ENCODE data around the gene ASIC1.
"Not testable (repeated sequence)": the region's sequence is repeated elsewhere in the genome, so short reads cannot be mapped to it uniquely, and the experiment has no call there.

ASIC1 gene

DNA sequence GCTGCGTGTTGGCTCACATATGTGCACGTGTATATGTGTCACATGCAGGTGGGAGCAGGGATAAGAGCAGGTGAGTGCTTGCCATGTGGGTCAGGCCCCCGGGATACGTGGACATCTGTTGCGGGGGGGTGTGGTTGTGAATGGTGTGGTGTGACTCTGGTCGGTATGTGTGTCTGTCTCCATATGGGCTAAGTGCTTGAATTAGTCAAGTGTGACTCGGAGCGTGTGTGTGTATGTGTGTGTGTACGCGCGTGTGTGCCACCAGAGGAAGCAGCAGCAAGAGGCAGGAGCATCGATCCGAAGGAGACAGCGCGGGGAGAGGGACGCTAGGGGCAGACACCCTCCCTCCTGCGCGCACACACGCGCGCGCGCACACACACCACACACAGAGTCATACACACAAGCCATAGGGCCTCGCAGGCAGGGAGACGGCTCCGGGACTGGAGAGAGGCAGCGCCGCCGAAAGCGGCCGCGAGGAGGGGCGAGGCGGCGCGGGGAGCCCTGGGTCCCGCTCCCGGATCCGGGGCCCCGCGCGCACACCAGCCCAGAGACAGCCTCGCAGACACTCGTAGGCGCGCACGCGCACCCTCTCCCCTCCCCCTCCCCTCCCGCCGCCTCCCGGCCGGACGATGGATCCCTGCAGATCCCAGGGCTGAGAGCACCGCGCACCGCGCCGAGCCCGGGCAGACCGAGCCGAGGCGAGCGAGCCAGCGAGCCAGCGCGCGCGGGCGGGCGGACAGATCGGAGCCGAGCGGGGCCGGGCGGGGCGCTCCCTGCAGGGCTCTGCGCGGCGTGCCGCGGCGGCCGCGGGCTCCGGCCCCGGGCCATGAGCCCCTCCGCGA is at the start of gene ASIC1:
TSS of gene ASIC1 (plus strand) at position 597 of the 842 bp plus-strand sequence. CDS start 1,171 bp downstream, outside the sequence.
- DNase-seq (ENCODE audit: low spot score): peak; percentile 90

DNA sequence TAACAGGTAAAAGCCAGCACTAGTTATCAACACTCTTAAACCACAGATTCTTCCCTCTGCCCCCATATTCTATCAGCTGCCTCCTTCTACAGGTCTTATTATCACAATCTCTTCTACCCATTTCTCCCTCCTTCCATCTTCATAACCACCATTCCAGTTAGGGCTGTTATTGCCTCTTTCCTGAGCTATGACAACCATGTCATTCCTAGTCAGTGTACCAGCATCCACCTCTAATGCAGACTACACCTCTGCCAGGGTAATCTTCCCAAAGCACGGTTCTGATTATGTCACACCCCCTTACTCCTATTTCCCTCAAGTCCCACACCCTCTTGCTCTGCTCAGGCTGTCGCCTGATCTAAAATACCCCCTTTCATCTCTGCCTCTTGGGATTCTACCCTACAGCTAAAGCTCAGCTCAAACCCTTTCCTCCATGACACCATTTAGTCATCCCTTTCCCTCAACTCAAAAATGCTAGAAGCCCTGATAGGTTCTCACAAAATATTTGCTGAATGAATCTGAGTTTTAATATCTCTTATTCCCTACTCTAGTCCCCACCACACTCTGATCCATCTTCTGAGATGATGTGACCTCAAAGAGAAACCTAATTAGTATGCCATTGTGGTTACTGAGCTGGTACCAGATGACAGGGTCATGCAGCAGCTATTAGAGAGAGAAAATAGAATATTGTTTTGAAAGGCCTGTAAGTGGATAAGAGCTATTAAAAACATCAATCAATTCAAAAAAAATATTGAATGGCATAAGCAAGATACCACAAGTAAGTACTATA is 43.8 kb upstream of the ASIC1 start:
- DNase-seq (ENCODE audit: low spot score): no peak

DNA sequence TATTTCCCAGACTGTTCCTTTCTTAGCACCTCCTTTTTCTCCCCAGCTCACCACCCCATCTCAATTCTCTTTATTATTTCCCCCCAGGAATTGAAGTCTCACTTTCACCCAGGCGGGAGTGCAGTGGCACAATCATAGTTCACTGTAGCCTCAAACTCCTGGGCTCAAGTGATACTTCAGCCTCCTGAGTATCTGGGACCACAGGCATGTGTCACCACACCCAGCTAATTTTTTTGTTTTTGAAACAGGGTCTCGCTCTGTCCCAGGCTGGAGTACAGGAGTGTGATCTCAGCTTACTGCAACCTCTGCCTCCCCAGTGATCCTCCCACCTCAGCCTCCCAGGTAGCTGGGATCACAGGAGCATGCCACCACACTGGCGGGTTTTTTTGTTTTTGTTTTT is 43.1 kb upstream of the ASIC1 start:
- DNase-seq (ENCODE audit: low spot score): no peak

DNA sequence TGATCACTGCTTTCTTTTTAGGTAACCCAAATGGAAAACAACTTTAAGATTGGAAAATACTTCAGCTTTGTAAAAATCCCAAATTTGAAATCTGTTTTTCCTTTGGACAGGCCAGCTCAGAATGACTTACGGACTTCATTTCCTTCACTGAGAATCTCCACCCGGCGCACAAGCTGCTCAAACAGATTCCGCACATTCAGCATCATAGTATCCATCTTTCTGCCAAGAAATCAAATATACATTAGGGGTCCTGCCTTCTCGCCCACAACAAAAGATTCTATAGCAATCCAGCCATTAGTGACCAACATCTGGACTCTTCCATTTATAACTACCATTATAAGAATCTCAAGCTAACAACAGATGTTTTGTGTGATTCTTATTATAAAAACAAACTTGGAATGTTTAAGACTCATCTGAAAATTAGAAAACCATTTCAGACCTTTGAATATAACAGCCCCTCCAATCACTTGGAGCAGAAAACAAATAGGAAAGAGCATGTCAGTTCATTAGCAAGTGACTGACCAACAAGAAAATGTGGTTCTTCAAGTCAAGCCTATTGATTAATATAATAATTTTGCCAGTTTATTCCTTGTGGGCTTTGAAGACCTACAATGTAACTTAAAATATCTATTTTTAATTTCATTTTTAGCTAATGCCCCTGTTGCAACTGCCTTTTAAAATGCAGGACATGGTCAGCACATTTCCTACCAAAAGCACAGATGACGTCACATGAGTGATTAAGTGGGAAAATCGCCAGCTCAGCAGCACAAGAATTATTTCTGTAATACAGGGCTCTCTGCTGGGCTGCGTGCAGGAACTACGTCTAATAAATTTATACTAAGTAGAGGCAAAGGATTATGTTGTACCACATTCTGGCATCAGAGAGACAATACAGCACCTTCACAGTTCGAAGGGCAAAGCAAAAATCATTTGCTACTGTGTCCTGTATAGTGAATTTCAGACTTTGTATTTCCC is 40.6 kb upstream of the ASIC1 start:
- peak; percentile 73 for DNase-seq (ENCODE audit: low spot score)

DNA sequence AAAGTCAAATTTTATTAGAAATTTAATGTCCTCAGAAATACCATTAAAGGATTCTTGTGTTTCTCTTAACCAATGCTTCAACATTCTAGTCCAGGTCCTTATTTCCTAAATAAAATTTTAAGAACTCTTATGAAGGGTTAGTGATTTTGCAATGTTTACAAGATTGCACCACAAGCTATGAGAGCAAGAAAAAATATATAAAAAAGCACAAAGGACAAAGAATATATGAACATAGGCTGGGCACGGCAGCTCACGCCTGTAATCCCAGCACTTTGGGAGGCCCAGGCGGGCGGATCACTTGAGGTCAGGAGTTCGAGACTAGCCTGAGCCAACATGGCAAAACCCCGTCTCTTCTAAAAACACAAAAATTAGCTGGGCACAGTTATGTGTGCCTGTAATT is 39.8 kb upstream of the ASIC1 start:
- no peak for DNase-seq (ENCODE audit: low spot score)

DNA sequence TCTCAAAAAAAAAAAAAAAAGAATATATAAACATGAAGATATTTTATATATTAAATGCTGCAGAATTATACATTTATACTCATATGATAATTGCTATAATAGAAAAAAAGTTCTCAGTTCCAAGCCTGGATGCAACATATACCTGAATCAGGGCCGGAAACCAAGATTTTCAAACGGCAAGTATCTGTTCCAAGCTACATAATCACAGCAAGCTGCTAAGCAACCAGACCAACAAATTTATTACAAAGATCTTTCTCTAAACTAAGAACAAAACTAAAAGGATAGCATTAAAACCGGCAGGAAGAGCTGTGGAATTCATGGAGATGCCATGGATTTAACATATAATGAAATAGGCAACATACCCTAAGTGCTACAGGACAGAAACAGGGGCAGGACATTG is 39.2 kb upstream of the ASIC1 start:
- DNase-seq (ENCODE audit: low spot score): no peak

DNA sequence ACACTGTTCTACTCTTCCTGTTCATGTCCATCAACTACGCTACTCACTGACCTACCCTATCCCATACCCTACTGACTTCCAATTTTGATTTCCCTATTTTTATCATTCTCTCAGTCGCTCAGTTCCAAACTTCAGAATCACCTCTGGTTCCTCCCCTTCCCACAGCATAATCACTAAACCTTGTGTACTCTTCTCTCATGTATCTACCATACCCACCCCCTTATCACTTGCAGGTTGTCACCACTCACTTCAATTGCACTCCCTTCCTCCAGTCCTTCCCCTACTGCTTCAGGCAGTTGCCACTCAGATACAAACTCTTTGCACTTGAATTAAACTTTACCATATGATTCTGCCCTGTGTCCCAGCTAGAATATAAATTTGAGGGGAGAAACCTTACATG is 38.4 kb upstream of the ASIC1 start:
- DNase-seq (ENCODE audit: low spot score): no peak

DNA sequence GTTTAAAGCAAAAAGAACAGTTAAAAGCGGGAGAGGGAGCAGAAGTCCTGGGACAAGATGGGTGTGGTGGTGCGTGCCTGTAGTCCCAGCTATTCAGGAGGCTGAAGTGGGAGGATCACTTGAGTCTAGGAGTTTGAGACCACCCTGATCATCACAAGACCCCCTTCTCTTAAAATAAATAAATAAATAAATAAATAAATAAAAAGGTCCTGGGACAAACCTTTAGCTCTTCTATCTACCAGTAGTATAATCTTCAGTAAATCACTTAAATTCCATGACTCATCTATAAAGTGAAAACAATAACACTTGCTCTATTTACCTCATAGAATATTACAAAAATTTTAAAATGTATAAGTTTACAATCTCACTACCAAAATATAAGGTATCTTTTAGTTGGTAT is 37.9 kb upstream of the ASIC1 start:
- DNase-seq (ENCODE audit: low spot score): no peak

DNA sequence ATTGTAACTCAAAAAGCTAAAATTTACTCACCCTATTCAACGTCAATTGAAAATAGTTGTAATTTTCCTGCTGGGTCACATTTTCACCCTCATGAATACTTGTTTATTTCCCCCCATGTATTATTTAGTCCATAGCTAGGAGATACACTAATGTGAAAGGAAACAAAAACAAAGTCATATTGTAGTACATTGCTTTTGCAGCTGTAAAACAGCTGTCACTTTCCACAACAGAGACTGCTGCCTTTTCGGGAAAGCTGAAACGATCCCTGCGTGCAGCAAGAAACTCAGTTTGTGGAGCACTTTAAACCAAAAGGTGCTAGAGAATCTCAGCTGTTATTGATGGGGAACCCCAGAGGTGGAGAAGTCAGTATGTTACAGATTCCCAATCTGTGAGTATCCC is 36.4 kb upstream of the ASIC1 start:
- DNase-seq (ENCODE audit: low spot score): no peak

DNA sequence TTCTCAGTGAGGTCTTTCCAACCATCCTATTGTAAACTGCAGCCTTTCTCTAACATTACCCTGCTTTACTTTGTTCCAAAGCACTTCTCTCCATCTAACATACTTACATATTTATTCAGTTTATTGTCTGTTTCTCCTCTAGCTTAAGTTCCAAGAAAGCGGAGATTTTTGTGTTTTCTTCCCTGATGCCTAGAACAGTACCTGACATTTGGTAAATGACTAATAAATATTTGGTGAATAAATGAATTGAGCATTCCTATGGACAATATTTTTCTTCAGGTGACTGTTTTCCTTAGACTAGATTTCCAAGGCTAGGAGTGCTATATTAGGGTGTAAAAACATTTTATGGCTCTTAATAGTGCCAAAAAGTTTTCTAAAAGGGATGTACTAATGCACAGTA is 34.5 kb upstream of the ASIC1 start:
- DNase-seq (ENCODE audit: low spot score): no peak

DNA sequence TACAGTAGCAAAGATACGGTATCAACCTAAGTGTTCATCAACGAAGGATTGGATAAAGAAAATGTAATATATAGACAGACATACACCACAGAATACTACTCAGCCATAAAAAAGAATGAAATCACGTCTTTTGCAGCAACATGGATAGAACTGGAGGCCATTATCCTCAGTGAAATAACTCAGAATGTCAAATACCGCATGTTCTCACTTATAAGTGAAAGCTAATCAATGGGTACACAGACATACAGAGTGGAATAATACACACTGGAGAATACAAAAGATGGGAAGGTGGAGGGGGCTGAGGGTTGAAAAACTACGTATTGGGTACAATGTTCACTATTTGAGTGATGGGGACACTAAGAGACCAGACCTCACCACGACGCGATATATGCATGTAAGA is 33.2 kb upstream of the ASIC1 start:
- no peak for DNase-seq (ENCODE audit: low spot score)

DNA sequence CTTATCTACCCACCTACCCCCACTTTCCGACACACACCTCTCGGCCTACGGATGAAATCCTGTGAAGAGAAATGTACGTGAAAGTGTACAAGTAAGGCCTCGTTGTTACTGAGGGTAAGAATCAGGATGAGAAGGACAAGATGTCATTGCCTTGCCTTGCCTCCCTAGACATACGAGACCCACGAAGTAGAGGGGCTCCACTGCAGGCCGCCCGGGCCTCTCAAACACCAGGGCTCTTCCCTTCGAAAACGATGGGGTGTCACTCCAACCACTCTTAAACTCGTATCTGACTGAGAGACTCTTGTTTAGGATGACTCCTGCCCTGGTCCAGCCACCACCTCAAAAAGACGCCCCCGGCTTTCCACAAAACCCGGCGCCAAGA is 32.6 kb upstream of the ASIC1 start:
- DNase-seq (ENCODE audit: low spot score): no peak

DNA sequence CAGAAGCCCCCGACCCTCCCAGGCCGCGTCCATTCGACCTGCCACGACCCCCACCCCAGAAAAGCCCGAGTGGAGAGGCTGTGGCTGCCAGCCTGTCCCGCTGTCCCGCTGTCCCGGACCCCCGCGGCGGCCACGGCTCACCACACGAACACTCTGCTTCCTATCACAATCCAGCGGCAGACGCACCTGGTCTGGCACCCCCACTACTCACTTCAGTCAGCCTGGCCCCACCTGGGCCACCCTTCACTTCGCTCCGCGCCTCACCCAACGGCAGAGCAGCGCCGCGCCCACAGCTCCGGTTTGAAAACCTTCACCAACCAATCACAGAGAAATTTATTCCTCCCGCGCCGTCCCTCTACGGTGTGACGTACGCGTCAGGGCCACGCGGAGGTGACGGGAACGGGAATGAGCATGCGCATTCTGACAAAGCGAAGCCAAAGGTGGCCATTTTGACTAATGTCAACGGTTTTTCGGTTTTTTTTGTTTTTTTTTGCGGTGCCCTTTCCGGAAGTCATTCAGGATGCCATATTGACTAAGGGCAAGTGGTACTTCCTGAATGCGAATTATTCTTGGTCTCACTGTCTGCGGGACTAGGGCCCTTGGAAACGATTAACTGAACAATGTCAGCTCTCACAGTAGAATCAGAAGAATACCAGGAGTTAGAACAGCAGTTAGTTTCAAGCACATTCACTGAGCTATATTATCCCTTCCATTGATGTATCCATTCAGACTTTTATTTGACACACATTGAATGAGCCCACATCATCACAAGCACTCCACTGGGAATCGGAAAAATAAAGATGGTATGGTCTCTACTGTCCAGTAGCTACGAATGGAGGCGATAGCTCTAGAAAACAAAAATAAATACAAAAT is 32.0 kb upstream of the ASIC1 start, which contains the start of gene RACGAP1:
TSS of gene RACGAP1 (minus strand) at position 308 of the 873 bp plus-strand sequence. CDS start 8,779 bp downstream, outside the sequence.
- DNase-seq (ENCODE audit: low spot score): peak; percentile 98

DNA sequence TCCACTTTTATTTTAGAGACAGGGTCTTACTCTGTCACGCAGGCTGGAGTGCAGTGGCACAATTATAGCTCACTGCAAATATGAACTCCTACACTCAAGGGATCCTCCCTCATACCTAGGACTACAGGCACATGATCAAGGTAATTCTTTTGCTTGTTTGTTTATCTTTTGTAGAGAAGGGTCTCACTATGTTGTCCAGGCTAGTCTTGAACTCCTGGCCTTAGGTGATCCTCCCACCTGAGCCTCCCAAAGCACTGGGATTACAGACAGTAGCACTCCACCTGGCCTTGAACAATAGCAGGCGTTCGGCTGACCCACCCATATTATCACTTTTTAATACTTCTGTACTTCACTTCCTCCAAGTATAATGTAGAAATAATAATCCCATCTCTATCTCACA is 30.7 kb upstream of the ASIC1 start:
- DNase-seq (ENCODE audit: low spot score): no peak

DNA sequence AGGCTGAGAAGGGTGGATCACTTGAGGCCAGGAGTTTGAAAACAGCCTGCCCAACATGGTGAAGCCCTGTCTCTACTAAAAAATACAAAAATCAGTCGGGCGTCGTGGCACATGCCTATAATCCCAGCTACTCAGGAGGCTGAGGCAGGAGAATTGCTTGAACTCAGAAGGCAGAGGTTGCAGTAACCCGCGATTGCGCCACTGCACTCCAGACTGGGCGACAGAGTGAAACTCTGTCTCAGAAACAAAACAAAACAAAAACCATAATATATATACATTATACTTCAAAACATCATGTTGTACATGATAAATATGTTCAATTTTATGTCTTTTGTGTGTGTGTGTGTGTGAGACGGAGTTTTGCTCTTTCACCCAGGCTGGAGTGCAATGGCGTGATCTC is 26.9 kb upstream of the ASIC1 start:
- DNase-seq (ENCODE audit: low spot score): not testable (repeated sequence)

DNA sequence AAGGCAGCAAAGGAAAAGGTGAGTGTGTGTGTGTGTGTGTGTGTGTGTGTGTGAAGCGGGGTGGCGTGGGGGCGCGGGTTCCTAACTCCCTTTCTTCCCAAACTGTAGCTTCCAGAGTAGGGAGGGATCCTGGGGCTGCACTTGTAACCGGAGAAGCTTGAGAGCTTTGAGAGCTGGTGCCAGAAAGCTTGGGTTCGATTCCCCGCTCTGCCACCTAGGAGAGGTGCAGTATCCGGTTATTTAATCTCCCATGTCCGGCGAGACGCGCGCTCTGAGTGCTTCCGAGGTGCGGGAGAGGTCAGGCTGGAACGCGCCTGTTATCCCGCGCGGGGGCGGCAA is 24.9 kb upstream of the ASIC1 start:
- no peak for DNase-seq (ENCODE audit: low spot score)

DNA sequence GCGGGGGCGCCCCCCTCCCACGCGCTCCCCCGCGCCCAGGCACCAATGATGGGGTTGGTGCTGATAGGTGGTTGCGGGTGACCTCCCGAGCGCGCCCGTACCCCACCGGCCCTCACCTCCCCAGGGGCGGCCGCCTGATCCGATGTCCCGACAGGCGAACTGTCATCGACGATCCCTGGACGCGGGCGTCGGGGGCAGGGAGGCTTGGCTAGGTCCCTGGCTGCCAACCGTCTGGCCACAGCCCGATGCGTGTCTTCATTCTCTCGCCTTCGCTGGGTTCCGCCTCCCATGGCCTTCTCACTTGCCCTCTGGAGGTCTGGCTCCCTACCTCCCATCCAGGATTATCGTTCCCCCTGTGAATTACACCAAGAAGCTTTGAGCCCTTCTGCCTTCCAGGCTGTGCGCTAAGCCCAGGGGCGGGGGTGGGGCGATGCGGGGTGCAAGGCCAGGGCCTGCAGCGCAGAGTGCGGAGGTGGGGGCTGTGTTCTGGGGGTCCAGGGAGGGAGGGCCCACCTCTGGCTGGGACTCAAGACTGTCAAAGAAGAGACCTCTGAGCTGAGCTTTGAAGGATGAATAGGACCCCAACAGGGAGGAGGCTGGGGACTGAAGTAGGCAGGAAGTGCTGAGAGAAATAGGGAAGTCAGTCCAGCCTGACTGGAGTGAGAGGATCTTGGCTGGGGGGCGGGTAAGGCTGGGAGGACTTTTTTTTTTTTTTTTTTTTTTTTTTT is 24.4 kb upstream of the ASIC1 start:
- peak; percentile 28 for DNase-seq (ENCODE audit: low spot score)

DNA sequence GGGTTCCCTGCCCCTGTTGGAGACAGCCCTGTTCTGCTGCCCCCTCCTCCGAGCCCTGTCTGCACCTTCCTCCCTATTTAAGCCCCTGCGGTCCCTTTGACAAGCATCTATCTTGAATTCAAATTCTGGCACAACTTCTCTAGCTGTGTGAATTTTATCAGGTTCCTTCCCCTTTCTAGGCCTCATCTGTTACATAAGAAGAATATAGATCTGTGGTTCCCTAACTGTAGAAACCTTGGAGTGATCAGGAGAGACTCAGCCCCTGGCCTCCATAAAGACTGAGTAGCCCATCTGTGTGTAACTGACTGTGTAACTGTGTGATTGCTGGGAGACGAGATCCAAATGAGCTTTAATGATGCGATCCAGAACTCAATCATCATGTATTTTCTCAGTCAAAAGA is 19.1 kb upstream of the ASIC1 start:
- DNase-seq (ENCODE audit: low spot score): no peak

DNA sequence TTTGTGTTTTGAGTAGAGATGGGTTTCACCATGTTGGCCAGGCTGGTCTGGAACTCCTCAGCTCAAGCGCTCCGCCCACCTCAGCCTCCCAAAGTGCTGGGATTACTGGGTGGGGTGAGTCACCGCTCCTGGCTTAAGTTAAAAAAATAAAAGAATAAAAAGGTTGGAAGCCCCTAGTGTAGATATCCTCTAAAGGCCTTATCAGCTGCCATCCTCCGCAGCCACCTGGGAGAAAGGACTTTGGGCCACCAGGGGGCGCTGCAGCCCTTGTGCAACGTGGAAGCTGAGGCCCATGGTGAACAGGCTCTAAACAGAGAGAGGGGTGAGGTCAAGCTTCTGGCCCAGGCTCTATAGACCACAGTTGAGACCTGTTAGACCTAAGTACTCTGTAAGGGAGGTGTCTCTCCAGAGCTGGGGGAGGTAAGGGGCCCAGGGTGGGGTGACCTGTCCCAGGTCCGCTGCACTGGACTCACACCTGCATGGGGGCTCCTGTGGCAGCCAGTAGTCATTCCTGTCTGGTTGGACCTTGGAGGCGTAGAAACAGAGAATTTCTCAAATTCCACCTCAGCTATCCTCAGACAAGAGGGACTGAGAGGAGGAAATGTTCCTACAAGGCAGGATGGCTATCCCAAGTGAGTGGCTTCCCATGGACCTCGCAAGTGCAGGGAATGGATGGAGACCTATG is 18.1 kb upstream of the ASIC1 start:
- DNase-seq (ENCODE audit: low spot score): peak; percentile 78

DNA sequence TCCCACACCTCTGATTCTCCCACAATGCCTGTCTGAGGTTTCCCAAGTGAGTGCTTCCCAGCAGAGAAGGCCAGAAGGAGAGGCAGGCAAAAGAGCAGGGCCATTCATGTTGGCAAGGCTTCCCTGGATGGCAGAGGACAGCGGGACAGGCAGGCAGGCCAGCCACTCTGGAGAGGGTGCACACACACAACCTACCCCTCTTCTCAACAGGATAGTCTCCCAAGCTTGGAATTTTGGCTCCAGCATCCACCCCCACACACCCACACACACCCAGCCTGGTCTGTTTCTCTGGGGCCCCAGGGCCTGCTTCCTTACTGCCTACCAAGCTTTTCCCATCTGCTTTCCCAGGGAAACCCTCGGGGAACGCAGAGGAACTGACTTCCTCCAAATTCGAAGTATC is 16.7 kb upstream of the ASIC1 start:
- no peak for DNase-seq (ENCODE audit: low spot score)

Measured in GM03348 (cell line).